ENCODE results near the gene YWHAG. TPM values are rescaled to one million over a fixed set of nuclear protein-coding genes. Genes with fewer than 3 reads are reported as not detected.

The YWHAG gene
- total RNA-seq, 4 donors from 2014 or later: 49.8 to 86.2 (median 70.3) TPM

- no peaks in the 10 kb centered on the region for H3K9me3 ChIP-seq
- no peak for TF ChIP-seq EP300 (IDR thresholded peaks at IDR 0.05)
- no peak for TF ChIP-seq CTCF (IDR thresholded peaks at IDR 0.05)
- TF ChIP-seq POLR2AphosphoS5 (IDR thresholded peaks at IDR 0.05): peak; percentile 74
- TF ChIP-seq POLR2A (IDR thresholded peaks at IDR 0.05): peak in 1 of 2 donors; percentile 36
- H3K4me3 ChIP-seq: peak overlapping the region; percentile 64 to 99
- H3K36me3 ChIP-seq: peaks cover 0 to 13% of the 10 kb centered on the region in 2 donors
- peak; percentile 42 for ATAC-seq
- peaks cover 0 to 55% (median 23%) of the 10 kb centered on the region in 3 donors for H3K4me1 ChIP-seq
- no peaks in the 10 kb centered on the region for H3K27me3 ChIP-seq
- peak overlapping the region; percentile 87 to 100 (median 99) for H3K27ac ChIP-seq
- 0% methylated on average over 2 to 8 of the region's 56 CpGs for WGBS, 2 donors (ENCODE audit: low coverage in 1 of 2)
Observed at GRCh38 chr7:76303202-76304147, 55.3 kb downstream of the YWHAG start.

- Histone ChIP-seq H3K36me3 (peaks cover 0 to 13% of the 10 kb centered on the region in 2 donors), H3K4me3 (peak within 1 kb of the TSS; percentile 64 to 99), H3K4me1 (peaks cover 1 to 56% (median 24%) of the 10 kb centered on the region in 3 donors), H3K27ac (peak within 1 kb of the TSS; percentile 87 to 100 (median 99)), H3K27me3 (no peaks in the 10 kb centered on the region), H3K9me3 (no peaks in the 10 kb centered on the region)
- peak; percentile 77 for ATAC-seq
- 0 to 7% methylated on average over 3 to 6 of the region's 75 CpGs for WGBS, 2 donors (ENCODE audit: low coverage in 1 of 2)
- TF ChIP-seq POLR2AphosphoS5 (IDR thresholded peaks at IDR 0.05) (peak; percentile 100), POLR2A (IDR thresholded peaks at IDR 0.05) (peak; percentile 99 to 100), CTCF (IDR thresholded peaks at IDR 0.05) (peak in 2 of 4 experiments; percentile 16 to 19), EP300 (IDR thresholded peaks at IDR 0.05) (no peak)
Observed at GRCh38 chr7:76302347-76303201, 56.2 kb downstream of the YWHAG start, which contains the start of gene HSPB1. HSPB1 (plus strand) TSS chr7:76302673; CDS start chr7:76302713, 40 bp downstream.

GRCh38 chr7:76301000-76301399 lies 57.8 kb downstream of the YWHAG start:
- Histone ChIP-seq H3K27me3 (no peaks in the 10 kb centered on the region), H3K4me1 (peaks cover 3 to 56% (median 25%) of the 10 kb centered on the region in 3 donors), H3K9me3 (no peaks in the 10 kb centered on the region), H3K4me3 (no peak overlapping the region), H3K27ac (peak overlapping the region in 3 of 4 donors; percentile 82 to 100 (median 98)), H3K36me3 (peaks cover 0 to 13% of the 10 kb centered on the region in 2 donors)
- TF ChIP-seq POLR2AphosphoS5 (IDR thresholded peaks at IDR 0.05) (no peak), EP300 (IDR thresholded peaks at IDR 0.05) (no peak), CTCF (IDR thresholded peaks at IDR 0.05) (no peak), POLR2A (IDR thresholded peaks at IDR 0.05) (no peak)
- ATAC-seq: no peak
- WGBS, 2 donors (ENCODE audit: low coverage in 1 of 2): 94 to 100% methylated on average over 2 to 3 of the region's 3 CpGs

- H3K9me3 ChIP-seq: no peaks in the 10 kb centered on the region
- H3K36me3 ChIP-seq: peaks cover 0 to 13% of the 10 kb centered on the region in 2 donors
- peak overlapping the region in 3 of 4 donors; percentile 82 to 100 (median 98) for H3K27ac ChIP-seq
- TF ChIP-seq POLR2AphosphoS5 (IDR thresholded peaks at IDR 0.05) (peak; percentile 84), EP300 (IDR thresholded peaks at IDR 0.05) (no peak)
- peaks cover 3 to 56% (median 30%) of the 10 kb centered on the region in 3 donors for H3K4me1 ChIP-seq
- no peak for ATAC-seq
- no peak overlapping the region for H3K4me3 ChIP-seq
- WGBS, 2 donors (ENCODE audit: low coverage in 1 of 2): 68 to 90% methylated on average over 3 to 7 of the region's 7 CpGs
- no peaks in the 10 kb centered on the region for H3K27me3 ChIP-seq
Observed at GRCh38 chr7:76300166-76300731, 58.5 kb downstream of the YWHAG start.
